HuH-7.5 (cell line): ENCODE measurements around the gene RTBDN.

ENCODE experiments used
- DNase-seq: peaks from one replicate; pipeline ENCODE4 v3.0.0; 2011; ENCODE audit warnings: low spot score

Gene RTBDN

GRCh38 chr19:12834566-12834943 is at the start of gene RTBDN:
Gene RTBDN (minus strand): TSS chr19:12834579. CDS start chr19:12829979, 4,600 bp downstream.
- no peak for DNase-seq

DNA sequence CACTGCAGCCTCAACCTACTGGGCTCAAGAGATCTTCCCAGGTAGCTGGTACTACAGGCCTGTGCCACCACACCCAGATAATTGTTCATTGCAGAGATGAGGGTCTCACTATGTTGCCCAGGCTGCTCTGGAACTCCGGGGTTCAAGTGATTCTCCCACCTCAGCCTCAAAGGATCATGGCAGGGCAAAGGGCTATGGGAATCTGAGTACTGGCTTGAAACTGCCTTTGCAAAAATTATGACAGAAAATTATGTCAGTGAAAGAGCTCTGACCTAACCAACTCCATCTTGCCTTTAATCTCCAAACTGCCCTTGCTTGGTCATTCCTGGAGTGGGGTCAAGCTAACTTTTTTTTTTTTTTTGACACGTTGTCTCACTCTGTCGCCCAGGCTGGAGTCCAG is 48.2 kb upstream of the RTBDN start:
- no peak for DNase-seq

GRCh38 chr19:12881172-12881808 is 46.9 kb upstream of the RTBDN start, which contains the start of gene DNASE2:
Gene DNASE2 (minus strand): TSS chr19:12881449. CDS start chr19:12881375, 74 bp downstream.
- DNase-seq: peak; percentile 99

- DNase-seq: no peak
Observed at GRCh38 chr19:12880551-12881171, 46.3 kb upstream of the RTBDN start.

DNA sequence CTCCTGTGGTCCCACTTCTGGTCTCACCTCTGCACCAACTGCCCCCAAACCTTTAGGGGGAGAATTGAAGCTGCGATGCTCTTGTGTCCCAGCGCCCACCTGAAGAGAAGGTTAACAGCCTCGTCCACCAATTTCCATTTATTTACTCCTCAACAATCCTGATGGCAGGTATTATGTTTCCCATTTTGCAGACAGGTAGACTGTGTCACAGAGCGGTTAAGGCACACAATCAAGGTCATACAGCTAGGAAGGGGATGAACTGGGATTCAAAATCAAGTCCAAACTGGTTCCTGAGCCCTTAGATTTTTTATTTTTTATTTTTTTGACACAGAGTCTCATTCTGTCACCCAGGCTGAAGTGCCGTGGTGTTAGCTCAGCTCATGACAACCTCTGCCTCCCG is 40.7 kb upstream of the RTBDN start:
- DNase-seq: no peak

DNA sequence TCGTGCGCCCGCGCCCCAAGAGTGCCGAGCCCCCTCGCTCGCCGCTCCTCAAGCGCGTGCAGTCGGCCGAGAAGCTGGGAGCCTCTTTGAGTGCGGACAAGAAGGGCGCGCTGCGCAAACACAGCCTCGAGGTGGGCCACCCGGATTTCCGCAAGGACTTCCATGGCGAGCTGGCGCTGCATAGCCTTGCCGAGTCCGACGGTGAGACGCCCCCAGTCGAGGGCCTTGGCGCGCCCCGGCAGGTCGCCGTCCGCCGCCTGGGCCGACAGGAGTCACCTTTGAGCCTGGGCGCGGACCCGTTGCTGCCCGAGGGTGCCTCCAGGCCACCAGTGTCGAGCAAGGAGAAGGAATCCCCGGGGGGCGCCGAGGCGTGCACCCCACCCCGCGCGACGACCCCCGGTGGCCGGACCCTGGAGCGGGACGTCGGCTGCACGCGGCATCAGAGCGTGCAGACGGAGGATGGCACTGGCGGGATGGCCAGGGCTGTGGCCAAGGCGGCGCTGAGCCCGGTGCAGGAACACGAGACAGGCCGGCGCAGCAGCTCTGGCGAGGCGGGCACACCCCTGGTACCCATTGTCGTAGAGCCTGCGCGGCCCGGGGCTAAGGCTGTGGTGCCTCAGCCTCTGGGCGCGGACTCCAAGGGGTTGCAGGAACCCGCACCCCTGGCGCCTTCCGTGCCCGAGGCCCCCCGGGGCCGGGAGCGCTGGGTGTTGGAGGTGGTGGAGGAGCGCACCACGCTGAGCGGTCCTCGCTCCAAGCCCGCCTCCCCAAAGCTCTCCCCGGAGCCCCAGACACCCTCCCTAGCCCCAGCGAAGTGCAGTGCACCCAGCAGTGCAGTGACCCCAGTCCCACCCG is 39.7 kb upstream of the RTBDN start:
- DNase-seq: no peak

GRCh38 chr19:12872941-12873890 is 38.8 kb upstream of the RTBDN start:
- no peak for DNase-seq

DNA sequence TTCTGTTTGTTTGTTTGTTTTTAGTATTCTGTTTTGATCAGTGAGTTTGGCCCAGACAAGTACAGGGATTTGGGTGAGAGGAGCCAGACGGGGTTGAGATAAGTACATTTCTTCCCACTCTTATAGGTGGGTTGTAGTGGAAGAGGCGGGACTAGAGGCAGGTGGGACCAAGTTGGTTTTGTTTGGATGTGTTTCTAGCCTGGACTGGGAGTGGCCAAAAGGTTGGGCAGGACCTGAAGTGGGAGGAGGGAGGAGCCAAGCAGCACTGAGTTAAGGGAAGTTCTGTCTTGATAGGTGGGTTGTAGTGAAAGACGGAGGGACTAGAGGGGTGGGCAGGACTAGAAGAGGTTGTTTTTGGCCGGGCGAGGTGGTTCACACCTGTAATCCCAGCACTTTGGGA is 37.9 kb upstream of the RTBDN start:
- DNase-seq: no peak

DNA sequence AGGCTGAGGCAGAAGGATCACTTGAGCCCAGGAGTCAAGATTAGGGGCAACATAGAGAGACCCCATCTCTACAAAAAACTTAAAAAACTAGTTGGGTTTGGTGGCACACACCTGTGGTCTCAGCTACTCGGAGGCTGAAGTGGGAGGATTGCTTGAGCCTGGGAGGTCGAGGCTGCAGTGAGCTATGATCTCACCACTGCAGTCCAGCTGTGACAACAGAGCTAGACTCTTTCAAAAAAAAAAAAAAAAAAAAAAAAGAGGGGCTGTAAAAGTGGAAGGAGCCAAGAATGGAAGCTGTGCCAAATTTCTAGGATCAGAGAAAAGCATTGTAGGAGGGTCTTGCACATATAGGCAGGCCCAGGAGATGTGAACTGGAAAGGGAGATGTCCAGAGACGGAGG is 37.3 kb upstream of the RTBDN start:
- no peak for DNase-seq

DNA sequence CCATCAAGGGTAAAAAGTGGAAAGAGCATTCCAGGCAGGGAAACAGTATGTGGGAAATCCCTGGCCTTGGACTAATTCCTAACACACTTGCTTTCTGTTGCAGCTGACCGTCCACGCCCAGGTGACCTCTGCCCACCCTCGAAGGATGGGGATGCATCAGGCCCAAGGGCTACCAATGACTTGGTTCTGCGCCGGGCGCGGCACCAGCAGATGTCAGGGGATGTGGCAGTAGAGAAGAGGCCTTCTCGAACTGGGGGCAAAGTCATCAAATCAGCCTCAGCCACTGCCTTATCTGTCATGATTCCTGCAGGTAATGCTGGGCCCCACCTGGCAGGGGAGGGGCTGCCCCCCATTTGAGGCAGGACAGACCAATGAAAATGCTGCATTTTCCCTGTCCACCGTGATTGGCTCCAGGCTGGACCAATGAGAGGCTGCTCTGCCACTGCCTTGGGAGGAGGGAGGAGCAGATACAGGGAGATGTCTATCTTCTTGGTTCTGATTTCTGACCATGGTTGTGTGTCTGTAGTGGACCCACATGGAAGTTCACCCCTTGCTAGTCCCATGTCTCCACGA is 34.2 kb upstream of the RTBDN start:
- DNase-seq: no peak

DNA sequence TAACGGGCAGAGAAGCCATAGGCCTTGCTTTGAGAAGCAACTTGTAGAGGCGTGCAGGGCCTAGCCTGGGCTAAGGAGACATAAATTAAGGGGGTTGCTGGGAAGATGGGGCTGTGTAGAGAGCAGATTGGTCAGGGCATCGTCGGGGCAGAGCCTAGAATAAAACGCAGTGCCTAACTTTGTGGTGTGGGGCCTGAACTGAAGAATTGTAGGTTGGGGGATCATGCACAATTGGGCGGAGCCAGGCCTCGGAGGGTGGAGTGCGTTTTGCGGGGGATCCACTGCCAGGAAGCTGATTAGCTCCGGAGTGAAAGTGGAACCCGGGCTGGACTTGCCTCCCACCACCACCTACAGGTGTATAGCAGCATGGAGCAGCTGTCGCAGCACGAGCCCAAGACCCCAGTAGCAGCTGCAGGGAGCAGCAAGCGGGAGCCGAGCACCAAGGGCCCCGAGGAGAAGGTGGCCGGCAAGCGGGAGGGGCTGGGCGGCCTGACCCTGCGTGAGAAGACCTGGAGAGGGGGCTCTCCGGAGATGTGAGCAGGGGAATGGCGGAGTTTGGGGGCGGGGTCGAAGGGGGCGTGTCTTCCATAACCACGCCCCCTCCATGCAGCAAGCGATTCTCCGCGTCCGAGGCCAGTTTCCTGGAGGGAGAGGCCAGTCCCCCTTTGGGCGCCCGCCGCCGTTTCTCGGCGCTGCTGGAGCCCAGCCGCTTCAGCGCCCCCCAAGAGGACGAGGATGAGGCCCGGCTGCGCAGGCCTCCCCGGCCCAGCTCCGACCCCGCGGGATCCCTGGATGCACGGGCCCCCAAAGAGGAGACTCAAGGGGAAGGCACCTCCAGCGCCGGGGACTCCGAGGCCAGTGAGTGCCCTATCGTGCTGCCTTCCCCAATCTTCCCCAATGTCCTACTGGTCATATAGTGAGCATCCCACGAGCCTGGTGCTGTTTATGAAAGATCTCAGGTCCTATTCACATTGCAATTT is 33.0 kb upstream of the RTBDN start:
- DNase-seq: peak; percentile 95

GRCh38 chr19:12866416-12867119 is 32.2 kb upstream of the RTBDN start:
- DNase-seq: no peak

GRCh38 chr19:12865746-12866415 is 31.5 kb upstream of the RTBDN start:
- DNase-seq: no peak

GRCh38 chr19:12864721-12865715 is 30.6 kb upstream of the RTBDN start:
- no peak for DNase-seq

DNA sequence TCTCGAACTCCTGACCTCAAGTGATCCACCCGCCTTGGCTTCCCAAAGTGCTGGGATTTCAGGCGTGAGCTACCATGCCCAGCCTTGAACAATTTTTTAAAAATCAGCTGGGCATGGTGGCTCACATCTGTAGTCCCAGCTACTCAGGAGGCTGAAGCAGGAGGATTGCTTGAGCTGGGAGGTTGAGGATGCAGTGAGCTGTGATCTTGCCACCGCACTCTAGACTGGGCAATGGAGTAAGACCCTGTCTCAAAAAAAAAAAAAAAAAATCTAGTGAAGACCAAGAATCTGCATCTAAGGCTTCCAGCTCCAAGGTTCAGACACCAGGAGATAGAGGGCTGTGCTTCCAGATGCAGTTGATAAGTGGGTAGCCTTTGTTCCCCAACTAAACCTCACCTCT is 29.8 kb upstream of the RTBDN start:
- no peak for DNase-seq

DNA sequence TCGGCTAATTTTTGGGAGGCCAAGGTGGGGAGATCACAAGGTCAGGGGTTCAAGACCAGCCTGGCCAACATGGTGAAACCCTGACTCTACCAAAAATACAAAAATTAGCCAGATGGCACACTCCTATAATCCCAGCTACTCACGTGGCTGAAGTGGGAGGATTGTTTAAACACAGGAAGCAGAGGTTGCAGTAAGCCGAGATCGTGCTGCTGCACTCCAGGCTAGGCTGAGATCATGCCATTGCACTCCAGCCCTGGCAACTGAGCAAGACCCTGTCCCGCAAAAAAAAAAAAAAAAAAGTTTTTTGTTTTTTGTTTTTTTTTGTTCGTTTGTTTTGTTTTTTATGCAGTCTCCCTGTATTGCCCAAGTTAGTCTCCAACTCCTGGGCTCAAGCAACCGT is 25.2 kb upstream of the RTBDN start:
- DNase-seq: no peak

DNA sequence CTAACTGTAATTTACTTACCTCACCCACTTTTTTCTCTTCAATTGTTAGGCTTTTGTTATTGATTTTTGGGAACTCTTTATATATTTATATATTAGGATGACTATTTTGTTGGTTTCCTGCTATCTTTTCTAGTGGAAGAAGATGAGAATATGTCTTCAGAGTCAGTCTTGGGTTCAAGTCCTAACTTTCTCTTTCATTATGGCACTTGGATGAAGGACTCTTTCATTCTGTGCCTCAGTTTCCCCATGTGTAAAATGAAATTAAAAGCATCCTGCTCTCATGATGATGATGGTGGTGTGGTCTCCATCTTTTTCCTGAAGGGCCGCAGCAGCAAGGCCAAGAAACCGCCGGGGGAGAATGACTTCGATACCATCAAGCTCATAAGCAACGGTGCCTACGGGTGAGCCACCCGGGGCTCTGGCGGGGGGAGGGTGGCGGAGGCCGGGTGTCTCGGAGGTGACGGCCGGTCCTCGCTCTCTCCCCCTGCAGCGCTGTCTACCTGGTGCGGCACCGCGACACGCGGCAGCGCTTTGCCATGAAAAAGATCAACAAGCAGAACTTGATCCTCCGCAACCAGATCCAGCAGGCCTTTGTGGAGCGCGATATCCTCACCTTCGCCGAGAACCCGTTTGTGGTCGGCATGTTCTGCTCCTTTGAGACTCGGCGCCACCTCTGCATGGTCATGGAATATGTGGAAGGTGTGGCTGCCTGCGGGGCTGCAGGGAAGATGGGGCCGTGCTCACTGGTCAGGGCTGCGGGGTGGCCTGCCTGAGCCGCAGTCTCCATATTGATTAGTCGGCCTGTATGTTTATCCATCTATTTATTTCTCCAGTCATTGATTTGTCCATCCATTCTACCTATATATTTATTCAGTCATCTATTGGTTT is 23.9 kb upstream of the RTBDN start:
- DNase-seq: no peak
